HepG2 (cell line): ENCODE measurements around the gene PCYT2. TPM values are rescaled to one million over a fixed set of nuclear protein-coding genes. Genes with fewer than 3 reads are reported as not detected.

ENCODE experiments used
- ATF7-NPFF ChIP-seq: sonication (generic); formaldehyde crosslinking; IDR thresholded peaks from 2 replicates; pipeline ENCODE4 v1.8.1; 2023; ENCODE audit warnings: mild to moderate bottlenecking, low read depth, missing genetic modification reagents, moderate library complexity
- FLYWCH1 ChIP-seq: sonication (generic); formaldehyde crosslinking; IDR thresholded peaks from 2 replicates; pipeline ENCODE4 v1.8.1; 2023; ENCODE audit warnings: mild to moderate bottlenecking, missing genetic modification reagents
- HOXD1 ChIP-seq: sonication (generic); formaldehyde crosslinking; IDR thresholded peaks from 2 replicates; pipeline ENCODE4 v1.5.0; 2020; ENCODE audit warnings: missing genetic modification reagents
- KAT7 ChIP-seq: IDR thresholded peaks from 2 replicates; pipeline ENCODE4 v1.6.1; 2018; ENCODE audit warnings: borderline replicate concordance, missing compliant biosample characterization
- KLF16 ChIP-seq, 2 experiments: sonication (generic) in 1 of 2; formaldehyde crosslinking in 1 of 2; IDR thresholded peaks; 2 replicates each; pipeline versions ENCODE4 v1.6.1 to v1.8.0; 2016 to 2023; ENCODE audit warnings: missing genetic modification reagents in 2 of 2, missing compliant biosample characterization in 1 of 2
- NBN ChIP-seq: fragments of 450-650 bp; conservative IDR thresholded peaks from 2 replicates; pipeline ENCODE4 v1.6.1; 2017
- REL ChIP-seq: sonication (generic); formaldehyde crosslinking; conservative IDR thresholded peaks from 2 replicates; pipeline ENCODE4 v1.8.0; 2022; ENCODE audit warnings: mild to moderate bottlenecking, missing genetic modification reagents, moderate library complexity
- RNF2 ChIP-seq: fragments of 450-650 bp; conservative IDR thresholded peaks from 2 replicates; pipeline ENCODE4 v1.6.1; 2016; ENCODE audit warnings: low read depth
- SP5 ChIP-seq: IDR thresholded peaks from 2 replicates; pipeline ENCODE4 v1.6.1; 2016; ENCODE audit warnings: low read depth, borderline replicate concordance
- ZNF205 ChIP-seq: IDR thresholded peaks from 2 replicates; pipeline ENCODE4 v1.6.1; 2018; ENCODE audit warnings: missing biosample characterization, missing genetic modification reagents
- ZNF235 ChIP-seq: sonication (generic); formaldehyde crosslinking; IDR thresholded peaks from 2 replicates; pipeline ENCODE4 v1.8.1; 2023; ENCODE audit warnings: mild to moderate bottlenecking, missing genetic modification reagents, borderline replicate concordance
- ZNF282 ChIP-seq: fragments of 450-650 bp; IDR thresholded peaks from 2 replicates; pipeline ENCODE4 v1.6.1; 2018; ENCODE audit not compliant: partially characterized antibody
- ZNF430 ChIP-seq: sonication (generic); formaldehyde crosslinking; IDR thresholded peaks from 2 replicates; pipeline ENCODE4 v1.9.0; 2021; ENCODE audit warnings: mild to moderate bottlenecking, missing genetic modification reagents
- polyA plus RNA-seq, 8 experiments: library from polyadenylated mRNA; depleted of rRNA in 3 of 8; stranded (reverse) in 7 of 8; unstranded in 1 of 8; fragments of >200 nt; fragmentation: Illumina TruSeq in 4 of 8; extraction: Trizol in 4 of 8; gene quantifications; 2 replicates each; pipeline versions ENCODE4 v1.2.1 to v1.2.3, GENCODE V29; 2011 to 2016; ENCODE audit warnings: low read depth in 4 of 8, missing spikeins in 1 of 8, mixed read lengths in 1 of 8; ENCODE audit not compliant: insufficient read depth in 1 of 8
- total RNA-seq, 5 experiments: library from RNA; depleted of rRNA; stranded (reverse); fragments of >200 nt; fragmentation: Illumina TruSeq; extraction: Trizol; gene quantifications; 2 replicates each; pipeline ENCODE4 v1.2.3, GENCODE V29; 2016; ENCODE audit warnings: low read depth in 1 of 5
- TF ChIP-seq, protein P1 (sequence below): sonication (generic); formaldehyde crosslinking; conservative IDR thresholded peaks from 2 replicates; pipeline ENCODE4 v1.4.0; 2020; ENCODE audit warnings: missing genetic modification reagents
- TF ChIP-seq, protein P2 (sequence below): IDR thresholded peaks from 2 replicates; pipeline ENCODE4 v1.6.1; 2016; ENCODE audit warnings: mild to moderate bottlenecking, missing biosample characterization, missing genetic modification reagents
- TF ChIP-seq, protein P3 (sequence below): sonication (generic); formaldehyde crosslinking; IDR thresholded peaks from 2 replicates; pipeline ENCODE4 v1.9.0; 2021; ENCODE audit warnings: missing genetic modification reagents, borderline replicate concordance
- TF ChIP-seq, protein P4 (sequence below): sonication (generic); formaldehyde crosslinking; IDR thresholded peaks from 2 replicates; pipeline ENCODE4 v1.5.1; 2020; ENCODE audit warnings: mild to moderate bottlenecking, missing genetic modification reagents, moderate library complexity

Gene PCYT2
- total and polyA plus RNA-seq, 2 of the 13 experiments (the other 11 are each of a cell fraction or from before 2014, with no cell fraction given): 147 to 297 TPM

DNA sequence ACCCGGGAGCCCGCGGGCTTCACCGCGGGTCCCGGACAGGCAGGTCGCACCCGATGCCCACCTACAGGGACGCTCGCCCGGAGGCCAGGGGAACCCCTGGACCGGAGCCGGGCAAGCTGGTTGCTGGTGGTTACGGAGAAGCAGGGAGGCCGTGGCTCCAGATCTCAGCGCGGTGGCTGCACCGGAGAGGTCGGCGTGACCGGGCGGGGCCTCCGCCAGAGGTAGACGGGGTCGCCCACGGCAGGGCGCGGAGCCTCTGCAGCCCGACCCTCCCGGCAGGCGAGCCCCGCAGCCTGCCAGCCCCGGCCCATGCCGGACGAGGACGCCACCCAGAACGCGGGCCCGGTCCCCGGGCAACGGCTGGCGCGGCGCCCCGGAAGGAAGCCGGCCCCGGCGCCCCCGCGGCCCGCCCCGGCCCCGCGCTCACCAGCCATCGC, 341 bp downstream of the PCYT2 start (continued):
- TF ChIP-seq, protein P1, sequence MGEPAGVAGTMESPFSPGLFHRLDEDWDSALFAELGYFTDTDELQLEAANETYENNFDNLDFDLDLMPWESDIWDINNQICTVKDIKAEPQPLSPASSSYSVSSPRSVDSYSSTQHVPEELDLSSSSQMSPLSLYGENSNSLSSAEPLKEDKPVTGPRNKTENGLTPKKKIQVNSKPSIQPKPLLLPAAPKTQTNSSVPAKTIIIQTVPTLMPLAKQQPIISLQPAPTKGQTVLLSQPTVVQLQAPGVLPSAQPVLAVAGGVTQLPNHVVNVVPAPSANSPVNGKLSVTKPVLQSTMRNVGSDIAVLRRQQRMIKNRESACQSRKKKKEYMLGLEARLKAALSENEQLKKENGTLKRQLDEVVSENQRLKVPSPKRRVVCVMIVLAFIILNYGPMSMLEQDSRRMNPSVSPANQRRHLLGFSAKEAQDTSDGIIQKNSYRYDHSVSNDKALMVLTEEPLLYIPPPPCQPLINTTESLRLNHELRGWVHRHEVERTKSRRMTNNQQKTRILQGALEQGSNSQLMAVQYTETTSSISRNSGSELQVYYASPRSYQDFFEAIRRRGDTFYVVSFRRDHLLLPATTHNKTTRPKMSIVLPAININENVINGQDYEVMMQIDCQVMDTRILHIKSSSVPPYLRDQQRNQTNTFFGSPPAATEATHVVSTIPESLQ (CRISPR knock-in tag): 0 out of 2 replicates have a peak, but pooled peaks have one; percentile 76
- TF ChIP-seq, protein P2, sequence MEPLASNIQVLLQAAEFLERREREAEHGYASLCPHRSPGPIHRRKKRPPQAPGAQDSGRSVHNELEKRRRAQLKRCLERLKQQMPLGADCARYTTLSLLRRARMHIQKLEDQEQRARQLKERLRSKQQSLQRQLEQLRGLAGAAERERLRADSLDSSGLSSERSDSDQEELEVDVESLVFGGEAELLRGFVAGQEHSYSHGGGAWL (CRISPR knock-in tag): peak; percentile 75; the same call in 1 of the 2 replicates
- TF ChIP-seq ZNF430 (CRISPR knock-in tag) (no peak), ZNF235 (CRISPR knock-in tag) (peak; percentile 60; the same call in 1 of the 2 replicates), RNF2 (0 out of 2 replicates have a peak, but pooled peaks have one; percentile 1), KLF16 (CRISPR knock-in tag; IDR thresholded peaks at IDR 0.05) (peak in 1 of 2 experiments; percentile 2; a peak in 1 of 4 replicates), KAT7 (CRISPR knock-in tag) (0 out of 2 replicates have a peak, but pooled peaks have one; percentile 64), HOXD1 (CRISPR knock-in tag) (peak; percentile 3; the same call in 1 of the 2 replicates), REL (CRISPR knock-in tag) (no peak), SP5 (peak; percentile 4; the same call in 1 of the 2 replicates), NBN (no peak), ZNF205 (CRISPR knock-in tag) (0 out of 2 replicates have a peak, but pooled peaks have one; percentile 7), ATF7-NPFF (CRISPR knock-in tag) (peak; percentile 28; the same call in 1 of the 2 replicates), FLYWCH1 (CRISPR knock-in tag) (no peak), ZNF282 (no peak)
- TF ChIP-seq, protein P3, sequence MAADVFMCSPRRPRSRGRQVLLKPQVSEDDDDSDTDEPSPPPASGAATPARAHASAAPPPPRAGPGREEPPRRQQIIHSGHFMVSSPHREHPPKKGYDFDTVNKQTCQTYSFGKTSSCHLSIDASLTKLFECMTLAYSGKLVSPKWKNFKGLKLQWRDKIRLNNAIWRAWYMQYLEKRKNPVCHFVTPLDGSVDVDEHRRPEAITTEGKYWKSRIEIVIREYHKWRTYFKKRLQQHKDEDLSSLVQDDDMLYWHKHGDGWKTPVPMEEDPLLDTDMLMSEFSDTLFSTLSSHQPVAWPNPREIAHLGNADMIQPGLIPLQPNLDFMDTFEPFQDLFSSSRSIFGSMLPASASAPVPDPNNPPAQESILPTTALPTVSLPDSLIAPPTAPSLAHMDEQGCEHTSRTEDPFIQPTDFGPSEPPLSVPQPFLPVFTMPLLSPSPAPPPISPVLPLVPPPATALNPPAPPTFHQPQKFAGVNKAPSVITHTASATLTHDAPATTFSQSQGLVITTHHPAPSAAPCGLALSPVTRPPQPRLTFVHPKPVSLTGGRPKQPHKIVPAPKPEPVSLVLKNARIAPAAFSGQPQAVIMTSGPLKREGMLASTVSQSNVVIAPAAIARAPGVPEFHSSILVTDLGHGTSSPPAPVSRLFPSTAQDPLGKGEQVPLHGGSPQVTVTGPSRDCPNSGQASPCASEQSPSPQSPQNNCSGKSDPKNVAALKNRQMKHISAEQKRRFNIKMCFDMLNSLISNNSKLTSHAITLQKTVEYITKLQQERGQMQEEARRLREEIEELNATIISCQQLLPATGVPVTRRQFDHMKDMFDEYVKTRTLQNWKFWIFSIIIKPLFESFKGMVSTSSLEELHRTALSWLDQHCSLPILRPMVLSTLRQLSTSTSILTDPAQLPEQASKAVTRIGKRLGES (CRISPR knock-in tag): 0 out of 2 replicates have a peak, but pooled peaks have one; percentile 1
- TF ChIP-seq, protein P4, sequence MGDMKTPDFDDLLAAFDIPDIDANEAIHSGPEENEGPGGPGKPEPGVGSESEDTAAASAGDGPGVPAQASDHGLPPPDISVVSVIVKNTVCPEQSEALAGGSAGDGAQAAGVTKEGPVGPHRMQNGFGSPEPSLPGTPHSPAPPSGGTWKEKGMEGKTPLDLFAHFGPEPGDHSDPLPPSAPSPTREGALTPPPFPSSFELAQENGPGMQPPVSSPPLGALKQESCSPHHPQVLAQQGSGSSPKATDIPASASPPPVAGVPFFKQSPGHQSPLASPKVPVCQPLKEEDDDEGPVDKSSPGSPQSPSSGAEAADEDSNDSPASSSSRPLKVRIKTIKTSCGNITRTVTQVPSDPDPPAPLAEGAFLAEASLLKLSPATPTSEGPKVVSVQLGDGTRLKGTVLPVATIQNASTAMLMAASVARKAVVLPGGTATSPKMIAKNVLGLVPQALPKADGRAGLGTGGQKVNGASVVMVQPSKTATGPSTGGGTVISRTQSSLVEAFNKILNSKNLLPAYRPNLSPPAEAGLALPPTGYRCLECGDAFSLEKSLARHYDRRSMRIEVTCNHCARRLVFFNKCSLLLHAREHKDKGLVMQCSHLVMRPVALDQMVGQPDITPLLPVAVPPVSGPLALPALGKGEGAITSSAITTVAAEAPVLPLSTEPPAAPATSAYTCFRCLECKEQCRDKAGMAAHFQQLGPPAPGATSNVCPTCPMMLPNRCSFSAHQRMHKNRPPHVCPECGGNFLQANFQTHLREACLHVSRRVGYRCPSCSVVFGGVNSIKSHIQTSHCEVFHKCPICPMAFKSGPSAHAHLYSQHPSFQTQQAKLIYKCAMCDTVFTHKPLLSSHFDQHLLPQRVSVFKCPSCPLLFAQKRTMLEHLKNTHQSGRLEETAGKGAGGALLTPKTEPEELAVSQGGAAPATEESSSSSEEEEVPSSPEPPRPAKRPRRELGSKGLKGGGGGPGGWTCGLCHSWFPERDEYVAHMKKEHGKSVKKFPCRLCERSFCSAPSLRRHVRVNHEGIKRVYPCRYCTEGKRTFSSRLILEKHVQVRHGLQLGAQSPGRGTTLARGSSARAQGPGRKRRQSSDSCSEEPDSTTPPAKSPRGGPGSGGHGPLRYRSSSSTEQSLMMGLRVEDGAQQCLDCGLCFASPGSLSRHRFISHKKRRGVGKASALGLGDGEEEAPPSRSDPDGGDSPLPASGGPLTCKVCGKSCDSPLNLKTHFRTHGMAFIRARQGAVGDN (CRISPR knock-in tag): peak; percentile 27; the same call in 1 of the 2 replicates
